Activated CD4-positive, alpha-beta T cell treated with anti-CD3 and anti-CD28 coated beads, Interleukin-10, Interleukin-2, amounts not matched to agents 100 ng/mL and 50 ng/mL, durations not matched to agents 16 hours and 8 hours (primary cell): ENCODE results near the gene SEMA5B.

Experiments
- DNase-seq: peaks from one replicate; pipeline ENCODE4 v3.0.0-alpha.2; 2020

SEMA5B gene, protein sequence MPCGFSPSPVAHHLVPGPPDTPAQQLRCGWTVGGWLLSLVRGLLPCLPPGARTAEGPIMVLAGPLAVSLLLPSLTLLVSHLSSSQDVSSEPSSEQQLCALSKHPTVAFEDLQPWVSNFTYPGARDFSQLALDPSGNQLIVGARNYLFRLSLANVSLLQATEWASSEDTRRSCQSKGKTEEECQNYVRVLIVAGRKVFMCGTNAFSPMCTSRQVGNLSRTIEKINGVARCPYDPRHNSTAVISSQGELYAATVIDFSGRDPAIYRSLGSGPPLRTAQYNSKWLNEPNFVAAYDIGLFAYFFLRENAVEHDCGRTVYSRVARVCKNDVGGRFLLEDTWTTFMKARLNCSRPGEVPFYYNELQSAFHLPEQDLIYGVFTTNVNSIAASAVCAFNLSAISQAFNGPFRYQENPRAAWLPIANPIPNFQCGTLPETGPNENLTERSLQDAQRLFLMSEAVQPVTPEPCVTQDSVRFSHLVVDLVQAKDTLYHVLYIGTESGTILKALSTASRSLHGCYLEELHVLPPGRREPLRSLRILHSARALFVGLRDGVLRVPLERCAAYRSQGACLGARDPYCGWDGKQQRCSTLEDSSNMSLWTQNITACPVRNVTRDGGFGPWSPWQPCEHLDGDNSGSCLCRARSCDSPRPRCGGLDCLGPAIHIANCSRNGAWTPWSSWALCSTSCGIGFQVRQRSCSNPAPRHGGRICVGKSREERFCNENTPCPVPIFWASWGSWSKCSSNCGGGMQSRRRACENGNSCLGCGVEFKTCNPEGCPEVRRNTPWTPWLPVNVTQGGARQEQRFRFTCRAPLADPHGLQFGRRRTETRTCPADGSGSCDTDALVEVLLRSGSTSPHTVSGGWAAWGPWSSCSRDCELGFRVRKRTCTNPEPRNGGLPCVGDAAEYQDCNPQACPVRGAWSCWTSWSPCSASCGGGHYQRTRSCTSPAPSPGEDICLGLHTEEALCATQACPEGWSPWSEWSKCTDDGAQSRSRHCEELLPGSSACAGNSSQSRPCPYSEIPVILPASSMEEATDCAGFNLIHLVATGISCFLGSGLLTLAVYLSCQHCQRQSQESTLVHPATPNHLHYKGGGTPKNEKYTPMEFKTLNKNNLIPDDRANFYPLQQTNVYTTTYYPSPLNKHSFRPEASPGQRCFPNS

DNA sequence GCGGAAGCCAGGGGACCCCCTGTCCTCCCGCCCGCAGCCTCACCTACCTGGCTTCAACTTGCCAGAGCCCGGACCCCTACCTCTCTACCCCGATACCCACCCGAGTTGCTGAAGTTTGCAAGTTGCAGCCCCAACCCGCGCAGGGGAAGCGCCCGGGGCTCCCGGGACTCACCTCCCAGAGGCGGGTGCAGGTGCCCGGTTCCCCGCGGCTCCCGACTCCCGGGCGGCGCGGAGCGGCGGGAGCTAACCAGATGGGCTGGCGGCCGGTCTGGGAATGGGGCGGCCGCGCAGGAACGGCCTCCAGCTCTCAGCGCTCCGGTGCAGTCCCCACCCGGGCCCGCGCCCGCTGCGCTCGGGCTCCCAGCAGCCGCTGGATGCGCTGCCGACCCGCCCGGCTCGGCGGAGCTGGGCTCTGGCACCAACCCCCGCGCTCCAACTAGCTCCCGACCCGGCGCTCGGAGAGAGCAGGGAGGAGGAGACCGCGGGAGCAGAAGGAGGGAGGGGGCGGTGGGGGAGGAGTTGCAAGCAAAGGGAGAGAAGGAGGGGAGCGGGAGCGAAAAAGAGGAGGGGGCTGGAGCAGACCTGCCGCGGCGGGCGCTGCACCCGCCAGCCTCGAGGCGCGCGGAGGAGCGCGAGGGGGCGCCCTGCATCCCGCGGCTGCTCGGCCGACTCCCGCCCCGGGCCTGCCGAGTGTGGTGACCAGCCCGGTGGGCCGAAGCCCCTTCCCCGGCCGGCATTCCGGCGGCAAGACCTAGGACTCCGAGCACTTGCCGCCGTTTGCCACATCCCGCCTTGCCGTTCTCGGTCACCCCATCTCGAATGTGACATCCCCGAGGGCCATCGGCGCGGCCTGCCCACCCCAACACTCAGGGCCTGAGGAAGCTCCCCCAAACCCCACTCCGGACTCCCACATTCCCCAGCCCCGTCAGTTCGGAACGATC is at the start of gene SEMA5B:
SEMA5B (minus strand) TSS at position 472 of the 941 bp plus-strand sequence. CDS start 66,500 bp downstream, outside the sequence.
- no peak for DNase-seq

DNA sequence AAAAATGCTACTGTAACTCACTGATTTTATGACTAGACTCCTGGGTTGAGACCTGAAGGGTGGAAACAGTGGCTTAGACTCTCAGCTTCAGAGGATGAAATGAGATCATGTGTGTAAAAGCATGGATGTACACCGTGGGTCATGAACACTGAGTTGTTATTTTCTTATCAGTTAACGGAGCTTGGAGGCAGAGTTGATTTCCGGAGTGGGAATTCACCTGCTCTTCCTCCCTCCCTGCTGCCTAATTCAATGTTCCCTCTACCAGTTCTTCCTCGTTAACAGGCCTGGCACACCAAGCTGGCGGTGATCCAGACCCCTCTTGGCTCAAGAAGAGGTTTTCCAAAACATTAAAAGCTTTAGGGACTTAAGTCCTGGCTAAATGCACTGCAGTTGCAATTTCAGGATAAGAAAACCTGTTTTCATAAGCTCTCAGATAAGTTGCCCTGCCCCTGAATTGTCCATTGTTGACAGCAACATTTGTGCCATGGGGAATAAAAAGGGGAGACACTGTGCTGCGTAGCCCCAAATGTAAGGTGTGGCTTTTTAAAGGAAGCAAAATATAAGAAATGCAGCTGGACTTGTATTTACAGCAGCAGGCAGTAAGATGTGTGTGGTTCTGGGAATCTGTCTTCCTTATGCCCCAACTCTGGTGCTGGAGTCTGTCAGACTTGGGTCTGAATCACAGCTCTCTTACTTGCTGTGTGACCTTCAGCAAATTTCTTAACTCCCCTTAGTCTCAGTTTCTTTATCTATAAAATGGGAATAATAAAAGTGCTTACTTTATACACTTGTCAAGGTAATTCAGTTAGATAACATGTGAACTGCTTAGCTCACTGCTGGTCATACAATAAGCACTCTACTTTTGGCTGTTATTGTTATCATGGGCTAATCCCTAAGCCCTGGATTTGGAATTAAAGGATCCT is 49.2 kb upstream of the SEMA5B start:
- DNase-seq = no peak

DNA sequence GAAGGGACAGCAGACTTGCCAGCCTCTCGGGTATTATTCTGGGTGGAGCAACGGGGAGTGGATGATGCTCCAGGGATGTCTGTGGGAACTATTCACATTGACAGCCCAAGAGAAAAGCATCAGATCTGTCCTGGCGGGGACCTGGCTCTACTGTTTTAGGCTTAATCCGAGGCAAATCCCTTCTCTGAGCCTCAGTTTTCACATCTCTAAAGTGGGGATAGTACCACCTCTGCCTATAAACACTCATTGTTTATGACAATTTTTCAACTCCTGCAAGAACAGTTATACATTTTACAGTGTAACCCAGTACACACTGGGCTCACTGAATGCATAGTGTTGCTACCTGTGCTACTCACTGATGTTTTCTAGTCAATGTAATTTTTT is 48.5 kb upstream of the SEMA5B start:
- no peak for DNase-seq

DNA sequence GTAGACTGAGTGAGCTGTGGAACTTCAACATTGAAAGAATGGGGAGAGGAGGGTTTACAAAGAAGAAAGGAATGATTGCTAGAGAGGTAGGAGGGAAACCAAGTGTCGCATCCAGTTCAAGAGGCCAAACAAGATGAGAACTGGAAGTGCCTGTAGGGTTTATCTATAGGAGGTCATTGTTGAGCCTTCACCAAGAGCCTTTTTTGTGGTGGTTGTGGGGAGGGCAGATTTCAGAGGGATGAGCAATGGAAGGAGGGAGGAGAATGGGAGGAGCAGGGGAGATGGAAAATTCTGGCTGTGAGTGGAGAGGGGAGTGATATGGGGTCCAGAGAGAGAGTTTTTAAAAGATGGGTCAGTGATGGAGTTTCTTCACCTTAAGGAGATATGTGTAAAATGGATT is 47.8 kb upstream of the SEMA5B start:
- no peak for DNase-seq

DNA sequence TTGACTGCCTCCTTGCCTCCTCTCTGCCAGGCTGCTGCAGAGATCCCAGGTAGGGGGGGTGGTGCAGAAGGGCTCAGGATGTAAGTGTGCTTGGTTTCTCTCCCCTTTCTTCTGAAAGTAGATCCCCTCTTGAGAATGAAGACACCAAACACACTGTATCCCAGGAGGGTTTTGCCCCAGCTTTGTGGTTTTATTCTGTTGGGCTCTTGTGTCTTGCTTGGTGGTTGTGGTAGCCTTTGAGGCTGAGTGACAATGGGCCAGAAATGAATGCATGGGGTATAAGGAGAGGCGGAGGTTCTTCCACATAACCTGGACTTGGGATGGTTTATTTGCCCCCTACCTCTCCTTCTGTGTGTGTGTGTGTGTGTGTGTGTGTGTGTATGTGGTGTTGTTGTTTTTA is 45.0 kb upstream of the SEMA5B start:
- DNase-seq = no peak

DNA sequence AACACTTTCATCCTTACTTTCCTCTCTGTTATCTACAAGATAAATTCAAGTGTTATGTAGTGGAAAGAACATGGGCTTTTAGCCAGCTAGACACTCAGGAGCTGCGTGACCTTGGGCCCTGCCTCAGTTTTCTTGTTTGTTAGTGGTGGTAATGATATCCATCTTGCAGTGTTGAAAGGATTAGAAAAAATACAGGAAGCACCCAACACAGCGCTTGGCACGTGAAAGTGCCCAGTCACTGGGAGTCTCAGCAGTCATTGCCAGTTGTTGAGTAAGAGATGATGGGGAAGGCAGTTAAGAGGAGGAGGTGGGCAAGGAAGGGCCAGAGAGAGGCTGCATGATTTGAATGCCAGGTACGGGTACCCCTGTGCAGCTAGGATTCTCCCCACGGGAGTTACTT is 44.6 kb upstream of the SEMA5B start:
- no peak for DNase-seq

DNA sequence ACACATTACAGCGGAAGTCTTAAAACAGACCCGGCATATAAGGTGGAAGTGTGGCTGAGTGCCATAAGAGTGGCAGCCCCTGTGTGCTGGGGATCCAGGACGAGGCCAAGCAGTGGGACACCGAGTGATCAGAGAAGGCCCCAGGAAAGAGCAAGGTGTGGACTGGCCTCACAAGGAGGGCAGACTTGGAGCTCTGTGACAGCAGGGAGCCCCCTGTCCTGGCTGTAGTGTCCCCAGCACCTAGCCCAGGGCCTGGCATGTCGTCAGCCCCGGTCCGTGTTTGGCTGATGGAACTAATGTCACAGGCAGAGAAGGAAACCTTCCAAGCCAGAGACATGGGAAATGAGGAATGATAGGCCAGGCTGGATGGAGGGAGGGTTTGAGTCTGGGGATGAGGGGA is 44.0 kb upstream of the SEMA5B start:
- DNase-seq = no peak

DNA sequence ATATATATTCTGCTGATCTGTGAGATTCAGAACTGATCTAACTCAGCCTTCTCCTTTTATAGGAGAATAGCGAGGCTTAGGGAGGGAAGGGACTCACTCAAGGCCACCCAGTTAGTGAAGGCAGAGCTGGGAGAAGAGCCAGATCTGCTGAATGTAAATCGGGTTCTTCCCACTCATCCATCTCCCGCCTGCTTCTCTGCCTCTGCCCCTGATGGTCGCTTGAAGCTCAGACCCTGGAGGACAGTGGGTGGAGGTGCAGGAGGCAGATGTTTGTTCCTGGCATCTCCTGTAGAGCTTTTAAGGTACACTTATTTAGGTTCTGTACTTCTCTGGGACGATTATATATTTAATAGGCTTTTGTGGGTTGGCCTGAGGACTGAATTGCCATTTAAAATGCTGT is 43.6 kb upstream of the SEMA5B start:
- DNase-seq = no peak

DNA sequence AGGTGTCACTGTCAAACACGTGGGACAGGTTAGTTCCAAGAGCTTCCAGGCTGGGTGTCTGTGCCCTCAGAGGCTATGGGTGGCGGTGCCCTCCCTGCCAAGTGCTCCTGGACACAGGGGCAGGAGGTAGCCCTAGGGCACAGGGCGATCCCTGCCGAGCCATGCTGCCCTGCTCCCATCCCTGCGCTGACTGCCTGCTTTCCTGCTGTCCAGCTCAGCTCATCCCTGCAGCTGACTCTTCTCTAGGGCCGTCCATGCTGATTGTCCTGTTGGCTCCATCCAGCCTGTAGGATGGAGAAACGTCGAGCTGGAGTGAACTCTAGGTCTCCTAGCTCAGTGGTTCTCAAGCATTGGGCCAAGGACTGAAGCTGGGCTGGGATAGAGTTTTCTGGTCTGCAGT is 42.9 kb upstream of the SEMA5B start:
- no peak for DNase-seq

DNA sequence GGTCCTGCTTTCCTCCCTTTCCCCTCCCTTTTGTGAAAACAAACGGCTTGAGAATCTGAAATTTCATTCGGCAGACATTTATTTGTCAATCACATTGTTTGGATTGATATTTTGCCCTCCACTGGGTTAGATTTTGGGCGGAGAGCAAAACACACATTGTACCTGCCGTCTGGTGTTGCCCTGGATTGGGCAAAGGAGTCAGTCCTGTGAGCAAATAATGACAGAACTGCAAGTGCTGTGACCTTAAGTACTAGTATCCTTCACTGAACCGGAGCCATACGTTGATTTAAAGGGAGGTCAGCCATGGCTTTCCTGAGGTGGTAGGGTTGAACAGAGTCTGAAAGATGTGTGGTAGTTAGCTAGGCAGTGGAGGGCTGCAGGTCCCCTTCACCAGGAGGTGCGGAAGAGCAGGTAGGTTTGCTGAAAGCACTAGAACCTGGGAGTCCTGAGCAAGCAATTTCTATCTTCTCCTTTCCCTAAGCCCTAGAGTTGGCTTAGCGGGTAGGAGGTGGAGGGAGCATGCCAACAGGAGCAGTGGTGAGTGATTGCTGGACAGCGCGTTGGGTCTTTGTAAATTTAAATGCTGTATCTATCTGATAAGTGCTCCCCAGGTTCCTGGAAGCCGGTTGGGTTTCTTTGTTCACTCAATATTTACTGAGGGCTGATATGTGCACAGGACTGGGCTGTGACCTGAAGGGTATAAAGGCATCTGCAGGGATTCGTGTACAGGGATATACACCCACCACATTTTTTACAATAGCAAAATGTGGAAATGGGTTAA is 41.2 kb upstream of the SEMA5B start:
- DNase-seq = no peak

DNA sequence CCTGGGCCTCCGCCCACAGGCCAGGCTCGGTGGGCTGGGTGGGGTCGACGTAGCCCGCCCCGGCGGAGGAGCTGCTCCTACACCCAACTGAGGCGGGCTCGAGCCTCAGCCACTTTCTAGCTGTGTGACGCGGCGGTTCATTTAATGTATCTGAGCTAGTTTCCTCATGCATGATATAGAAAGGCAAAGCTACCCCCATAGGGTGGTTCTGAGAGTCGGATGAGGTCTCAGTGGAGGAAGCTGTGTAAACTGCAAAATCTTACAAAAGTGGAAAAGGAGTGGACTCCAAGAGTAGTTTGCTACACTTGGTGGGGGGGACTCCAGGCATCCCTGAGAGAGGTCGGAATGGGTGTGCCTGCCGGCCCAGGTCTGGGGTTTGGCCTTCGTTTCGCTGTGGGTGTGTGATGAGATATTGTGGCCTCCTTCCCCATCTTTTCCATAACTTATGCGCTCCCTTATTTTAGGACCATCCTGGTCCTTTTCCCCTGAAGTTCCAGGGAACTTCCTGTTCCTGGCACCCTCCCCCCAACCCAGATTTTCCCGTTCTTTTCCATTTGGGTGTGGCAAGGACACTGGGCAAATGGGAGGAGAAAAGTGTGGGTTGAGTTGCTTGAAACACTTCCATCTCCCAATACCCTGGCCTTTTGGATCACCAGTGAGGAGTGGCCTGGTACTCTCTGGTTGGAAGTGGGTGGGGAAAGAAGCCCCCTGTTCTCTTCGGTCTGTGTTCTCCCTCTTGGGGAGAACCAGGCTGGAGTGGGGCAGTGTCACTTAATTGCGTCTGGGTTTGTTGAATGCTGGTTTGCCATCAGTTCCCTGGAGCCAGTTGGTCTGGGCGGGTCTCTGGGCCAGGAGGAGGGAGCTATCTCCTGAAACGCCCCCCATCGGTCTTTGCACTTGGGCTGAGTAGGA is 40.4 kb upstream of the SEMA5B start:
- DNase-seq = peak; percentile 35

DNA sequence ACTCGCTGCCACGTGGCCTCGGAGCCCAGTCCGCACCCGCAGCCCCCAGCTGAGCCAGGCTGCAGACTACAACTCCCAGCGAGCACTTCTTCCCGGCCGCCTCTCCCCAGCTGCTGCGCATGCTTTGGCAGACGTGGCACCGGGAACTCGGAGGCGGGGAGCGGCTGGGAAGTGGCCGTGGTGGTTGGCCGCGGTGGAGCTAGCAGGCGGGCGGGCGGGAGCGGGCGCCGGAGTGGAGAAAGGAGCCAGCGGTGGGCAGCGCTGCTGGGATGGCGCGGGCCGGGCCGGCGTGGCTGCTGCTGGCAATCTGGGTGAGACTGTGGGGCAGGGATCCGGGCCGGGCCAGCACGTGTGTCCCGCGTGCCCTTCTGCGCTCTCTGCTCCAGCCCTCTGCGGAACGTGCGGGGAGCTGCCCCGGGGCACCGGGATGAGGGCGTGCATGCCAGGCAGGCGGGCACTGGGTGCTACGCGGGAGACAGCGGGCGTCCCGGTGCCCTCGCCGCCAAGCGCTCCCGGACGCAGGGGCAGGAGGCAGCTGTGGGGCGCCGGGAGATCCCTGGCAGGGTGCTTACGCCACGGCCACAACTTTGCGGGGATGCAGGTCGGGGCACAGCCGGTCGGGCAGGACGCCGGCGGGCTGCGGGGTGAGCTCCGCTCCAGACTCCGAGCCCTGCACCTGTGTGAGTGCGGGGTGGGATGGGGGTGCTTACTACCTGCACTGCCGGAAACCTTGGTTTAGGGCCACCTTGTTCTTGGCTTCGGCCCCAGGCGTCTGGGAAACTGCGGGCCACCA is 39.5 kb upstream of the SEMA5B start, which contains the start of gene PDIA5:
PDIA5 (plus strand) TSS at position 130 of the 793 bp plus-strand sequence; CDS start at position 270, 140 bp downstream.
- peak; percentile 93 for DNase-seq

DNA sequence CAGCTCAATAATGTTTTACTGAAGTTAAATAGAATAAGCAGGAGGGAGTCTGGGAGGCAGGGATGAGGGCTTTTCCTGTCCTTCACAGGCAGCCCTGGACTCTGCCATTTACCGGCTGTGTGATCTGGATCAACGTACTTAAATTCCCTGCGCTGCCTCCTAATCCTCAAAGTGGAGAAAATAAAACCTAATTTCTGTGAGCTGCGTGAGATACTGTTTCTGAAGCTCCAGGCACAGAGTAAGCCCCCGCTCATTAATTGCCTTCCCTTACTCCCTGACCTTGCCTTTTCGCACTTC is 39.0 kb upstream of the SEMA5B start:
- DNase-seq = no peak

DNA sequence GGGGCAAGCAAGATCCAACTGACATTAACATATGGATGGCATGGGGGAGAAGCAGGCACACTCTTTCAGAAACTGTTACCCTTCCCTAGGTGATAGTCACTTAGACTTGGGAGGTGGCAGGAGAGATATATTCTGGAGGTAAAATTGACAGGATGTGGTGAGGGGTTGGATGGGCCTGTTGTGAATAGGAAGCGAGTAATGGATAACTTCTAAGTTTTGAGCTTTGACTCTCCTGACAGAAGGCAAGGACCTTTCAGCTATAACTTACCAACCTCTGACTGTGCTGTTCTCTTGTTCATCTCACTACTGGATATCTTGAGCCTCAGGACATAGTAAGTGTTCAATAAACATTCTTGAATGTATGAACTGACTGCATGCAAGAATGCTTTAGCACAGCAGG is 37.4 kb upstream of the SEMA5B start:
- peak; percentile 68 for DNase-seq

DNA sequence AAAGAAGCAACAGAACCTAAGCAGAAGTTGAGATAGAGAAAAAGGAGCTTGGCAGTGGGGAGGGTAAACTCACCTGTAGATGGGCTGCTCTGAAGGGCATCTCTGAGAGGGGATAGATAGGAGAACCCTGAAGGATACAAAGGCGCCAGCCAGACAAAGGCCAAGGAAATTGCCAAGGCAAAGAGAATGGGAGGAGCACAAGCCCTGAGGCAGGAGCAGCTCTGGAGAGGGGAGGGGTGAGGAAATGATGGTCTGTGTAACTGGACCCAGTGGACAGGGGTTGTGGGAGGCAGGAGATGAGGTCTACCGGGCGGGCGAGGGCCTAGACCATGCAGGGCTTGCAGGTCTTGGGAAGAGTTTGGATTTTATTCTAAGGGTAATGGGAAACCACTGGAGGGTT is 36.9 kb upstream of the SEMA5B start:
- no peak for DNase-seq

DNA sequence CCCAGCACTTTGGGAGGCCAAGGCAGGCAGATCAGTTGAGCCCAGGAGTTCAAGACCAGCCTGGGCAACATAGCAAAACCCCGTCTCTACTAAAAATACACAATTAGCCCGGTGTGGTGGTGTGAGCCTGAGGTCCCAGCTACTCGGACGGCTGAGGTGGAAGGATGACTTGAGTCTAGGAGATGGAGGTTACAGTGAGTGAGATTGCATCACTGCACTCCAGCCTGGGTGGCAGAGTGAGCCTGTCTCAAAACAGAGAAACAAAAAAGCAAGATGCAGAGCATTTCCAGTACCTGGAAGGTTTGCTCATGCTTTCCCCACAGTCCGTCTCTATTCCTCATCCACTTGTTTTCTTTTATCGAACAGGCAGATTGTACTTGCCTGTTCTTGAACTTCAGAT is 35.5 kb upstream of the SEMA5B start:
- DNase-seq = no peak

DNA sequence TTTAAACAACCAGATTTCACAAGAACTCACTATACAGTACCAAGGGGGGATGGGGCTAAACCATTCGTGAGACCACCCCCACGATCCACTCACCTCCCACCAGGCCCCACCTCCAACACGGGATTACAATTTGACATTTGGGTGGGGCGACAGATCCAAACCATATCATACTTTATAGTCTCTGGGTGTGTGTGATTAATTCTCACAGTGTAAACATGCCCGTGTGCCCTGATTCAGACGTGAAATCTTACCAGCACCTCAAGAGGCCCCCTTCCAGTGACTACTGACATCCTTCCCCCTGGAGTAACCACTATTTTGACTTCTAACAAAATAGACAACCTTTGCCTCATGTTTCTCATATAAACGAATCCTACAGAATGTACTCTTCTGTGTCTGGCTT is 34.3 kb upstream of the SEMA5B start:
- DNase-seq = no peak

DNA sequence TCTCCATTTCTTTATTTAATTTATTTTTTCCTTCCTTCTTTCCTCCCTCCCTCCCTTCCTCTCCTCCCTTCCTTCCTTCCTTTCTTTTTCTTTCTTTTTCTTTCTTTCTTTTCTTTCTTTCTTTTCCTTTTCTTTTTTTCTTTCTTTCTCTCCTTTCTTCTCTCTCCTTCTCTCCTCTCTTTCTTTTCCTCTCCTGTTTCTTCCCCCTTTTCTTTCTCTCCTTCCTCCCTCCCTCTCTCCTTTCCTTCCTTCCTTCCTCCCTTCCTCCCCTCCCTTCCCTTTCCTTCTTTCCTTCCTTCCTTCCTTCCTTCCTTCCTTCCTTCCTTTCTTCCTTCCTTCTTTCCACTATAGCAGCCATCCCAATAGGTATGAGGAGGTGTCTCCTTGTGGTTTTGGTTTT is 32.5 kb upstream of the SEMA5B start:
- no peak for DNase-seq

DNA sequence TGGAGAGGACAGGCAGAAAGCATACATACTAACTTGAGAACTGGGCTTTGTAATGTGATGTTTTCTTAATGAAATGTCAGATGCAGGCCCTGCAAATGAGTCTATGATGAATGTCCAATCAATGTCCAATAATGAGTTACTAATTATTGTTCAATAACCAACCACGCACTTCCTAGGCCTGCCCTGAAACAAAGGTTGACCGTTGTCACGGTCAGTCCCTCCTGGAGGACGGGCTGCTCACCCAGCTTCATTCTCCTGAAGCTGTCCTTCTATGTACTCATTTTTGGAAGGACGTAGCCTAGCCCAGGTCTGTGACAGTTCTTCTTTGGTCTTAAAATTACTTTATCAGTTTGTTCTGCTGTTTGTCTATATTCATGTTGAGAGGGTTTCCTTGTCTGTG is 30.9 kb upstream of the SEMA5B start:
- DNase-seq = no peak
